ENCODE data around the gene NCOA5. TPM values are rescaled to one million over a fixed set of nuclear protein-coding genes. Genes with fewer than 3 reads are reported as not detected.

NCOA5 gene
- total and polyA plus RNA-seq, 2 experiments from 2014 or later = 8.4 to 22.8 TPM

- H3K4me1 Mint-ChIP-seq = peaks cover 15% of the 10 kb centered on the region
- no peak for TF ChIP-seq ZNF331 (CRISPR knock-in tag; IDR thresholded peaks at IDR 0.05; ENCODE audit: low read depth)
- no peak for TF ChIP-seq EZH2 (IDR thresholded peaks at IDR 0.05; ENCODE audit: low read depth, unreplicated experiment)
- TF ChIP-seq, protein P1, sequence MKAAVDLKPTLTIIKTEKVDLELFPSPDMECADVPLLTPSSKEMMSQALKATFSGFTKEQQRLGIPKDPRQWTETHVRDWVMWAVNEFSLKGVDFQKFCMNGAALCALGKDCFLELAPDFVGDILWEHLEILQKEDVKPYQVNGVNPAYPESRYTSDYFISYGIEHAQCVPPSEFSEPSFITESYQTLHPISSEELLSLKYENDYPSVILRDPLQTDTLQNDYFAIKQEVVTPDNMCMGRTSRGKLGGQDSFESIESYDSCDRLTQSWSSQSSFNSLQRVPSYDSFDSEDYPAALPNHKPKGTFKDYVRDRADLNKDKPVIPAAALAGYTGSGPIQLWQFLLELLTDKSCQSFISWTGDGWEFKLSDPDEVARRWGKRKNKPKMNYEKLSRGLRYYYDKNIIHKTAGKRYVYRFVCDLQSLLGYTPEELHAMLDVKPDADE (IDR thresholded peaks at IDR 0.05) = no peak
- no peak for TF ChIP-seq POLR2AphosphoS5 (IDR thresholded peaks at IDR 0.05; ENCODE audit: low read depth)
- TF ChIP-seq, protein P2, sequence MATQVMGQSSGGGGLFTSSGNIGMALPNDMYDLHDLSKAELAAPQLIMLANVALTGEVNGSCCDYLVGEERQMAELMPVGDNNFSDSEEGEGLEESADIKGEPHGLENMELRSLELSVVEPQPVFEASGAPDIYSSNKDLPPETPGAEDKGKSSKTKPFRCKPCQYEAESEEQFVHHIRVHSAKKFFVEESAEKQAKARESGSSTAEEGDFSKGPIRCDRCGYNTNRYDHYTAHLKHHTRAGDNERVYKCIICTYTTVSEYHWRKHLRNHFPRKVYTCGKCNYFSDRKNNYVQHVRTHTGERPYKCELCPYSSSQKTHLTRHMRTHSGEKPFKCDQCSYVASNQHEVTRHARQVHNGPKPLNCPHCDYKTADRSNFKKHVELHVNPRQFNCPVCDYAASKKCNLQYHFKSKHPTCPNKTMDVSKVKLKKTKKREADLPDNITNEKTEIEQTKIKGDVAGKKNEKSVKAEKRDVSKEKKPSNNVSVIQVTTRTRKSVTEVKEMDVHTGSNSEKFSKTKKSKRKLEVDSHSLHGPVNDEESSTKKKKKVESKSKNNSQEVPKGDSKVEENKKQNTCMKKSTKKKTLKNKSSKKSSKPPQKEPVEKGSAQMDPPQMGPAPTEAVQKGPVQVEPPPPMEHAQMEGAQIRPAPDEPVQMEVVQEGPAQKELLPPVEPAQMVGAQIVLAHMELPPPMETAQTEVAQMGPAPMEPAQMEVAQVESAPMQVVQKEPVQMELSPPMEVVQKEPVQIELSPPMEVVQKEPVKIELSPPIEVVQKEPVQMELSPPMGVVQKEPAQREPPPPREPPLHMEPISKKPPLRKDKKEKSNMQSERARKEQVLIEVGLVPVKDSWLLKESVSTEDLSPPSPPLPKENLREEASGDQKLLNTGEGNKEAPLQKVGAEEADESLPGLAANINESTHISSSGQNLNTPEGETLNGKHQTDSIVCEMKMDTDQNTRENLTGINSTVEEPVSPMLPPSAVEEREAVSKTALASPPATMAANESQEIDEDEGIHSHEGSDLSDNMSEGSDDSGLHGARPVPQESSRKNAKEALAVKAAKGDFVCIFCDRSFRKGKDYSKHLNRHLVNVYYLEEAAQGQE (IDR thresholded peaks at IDR 0.05; ENCODE audit: unreplicated experiment) = no peak
- TF ChIP-seq, protein P3, sequence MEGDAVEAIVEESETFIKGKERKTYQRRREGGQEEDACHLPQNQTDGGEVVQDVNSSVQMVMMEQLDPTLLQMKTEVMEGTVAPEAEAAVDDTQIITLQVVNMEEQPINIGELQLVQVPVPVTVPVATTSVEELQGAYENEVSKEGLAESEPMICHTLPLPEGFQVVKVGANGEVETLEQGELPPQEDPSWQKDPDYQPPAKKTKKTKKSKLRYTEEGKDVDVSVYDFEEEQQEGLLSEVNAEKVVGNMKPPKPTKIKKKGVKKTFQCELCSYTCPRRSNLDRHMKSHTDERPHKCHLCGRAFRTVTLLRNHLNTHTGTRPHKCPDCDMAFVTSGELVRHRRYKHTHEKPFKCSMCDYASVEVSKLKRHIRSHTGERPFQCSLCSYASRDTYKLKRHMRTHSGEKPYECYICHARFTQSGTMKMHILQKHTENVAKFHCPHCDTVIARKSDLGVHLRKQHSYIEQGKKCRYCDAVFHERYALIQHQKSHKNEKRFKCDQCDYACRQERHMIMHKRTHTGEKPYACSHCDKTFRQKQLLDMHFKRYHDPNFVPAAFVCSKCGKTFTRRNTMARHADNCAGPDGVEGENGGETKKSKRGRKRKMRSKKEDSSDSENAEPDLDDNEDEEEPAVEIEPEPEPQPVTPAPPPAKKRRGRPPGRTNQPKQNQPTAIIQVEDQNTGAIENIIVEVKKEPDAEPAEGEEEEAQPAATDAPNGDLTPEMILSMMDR (conservative IDR thresholded peaks at IDR 0.05; ENCODE audit: low read depth in 2 of 2) = no peak
- TF ChIP-seq ZNF114 (CRISPR knock-in tag; IDR thresholded peaks at IDR 0.05) = no peak
- TF ChIP-seq NANOG (IDR thresholded peaks at IDR 0.05; ENCODE audit: borderline replicate concordance) = no peak
- no peak for TF ChIP-seq JUNB (IDR thresholded peaks at IDR 0.05; ENCODE audit: unreplicated experiment)
- TF ChIP-seq EZH2phosphoT487 (IDR thresholded peaks at IDR 0.05; ENCODE audit: unreplicated experiment) = no peak
- H3K4me3 ChIP-seq = no peak overlapping the region
- H3K27ac ChIP-seq (ENCODE audit: low read depth) = no peak overlapping the region
- ATAC-seq (no peak), DNase-seq (ENCODE audit: low spot score) (no peak)
- H3K27me3 ChIP-seq (ENCODE audit: insufficient read depth) = peaks cover 20% of the 10 kb centered on the region
- no peaks in the 10 kb centered on the region; the same call in 1 of the 2 replicates for H4K20me1 ChIP-seq (replicated peaks; ENCODE audit: insufficient read depth)
- H3F3A ChIP-seq (replicated peaks; ENCODE audit: low read depth) = peaks cover 9% of the 10 kb centered on the region
- peaks cover 12% of the 10 kb centered on the region for H3K4me1 ChIP-seq (ENCODE audit: insufficient read depth)
- no peaks in the 10 kb centered on the region for H3K79me2 ChIP-seq (replicated peaks; ENCODE audit: insufficient read depth)
- H3K4me2 ChIP-seq = no peak overlapping the region
- no peaks in the 10 kb centered on the region for H3K9me2 ChIP-seq (ENCODE audit: insufficient read depth)
- H3K27me3 Mint-ChIP-seq (ENCODE audit: insufficient read depth, low read depth, poor library complexity) = peaks cover 17% of the 10 kb centered on the region
- peaks cover 3% of the 10 kb centered on the region; the same call in 2 of the 3 replicates for H3K9me3 Mint-ChIP-seq
- no peak overlapping the region for H3K27ac Mint-ChIP-seq
- H3K36me3 Mint-ChIP-seq (ENCODE audit: low read depth) = no peaks in the 10 kb centered on the region
- no peaks in the 10 kb centered on the region for H3K36me3 ChIP-seq (ENCODE audit: insufficient read depth)
- H2AFZ ChIP-seq = no peak overlapping the region
- H3K4me3 Mint-ChIP-seq = no peak overlapping the region
Measured at GRCh38 chr20:46017272-46017671, 72.5 kb downstream of the NCOA5 start.
